Measurements from ENCODE around the gene BHLHA15.

DNA sequence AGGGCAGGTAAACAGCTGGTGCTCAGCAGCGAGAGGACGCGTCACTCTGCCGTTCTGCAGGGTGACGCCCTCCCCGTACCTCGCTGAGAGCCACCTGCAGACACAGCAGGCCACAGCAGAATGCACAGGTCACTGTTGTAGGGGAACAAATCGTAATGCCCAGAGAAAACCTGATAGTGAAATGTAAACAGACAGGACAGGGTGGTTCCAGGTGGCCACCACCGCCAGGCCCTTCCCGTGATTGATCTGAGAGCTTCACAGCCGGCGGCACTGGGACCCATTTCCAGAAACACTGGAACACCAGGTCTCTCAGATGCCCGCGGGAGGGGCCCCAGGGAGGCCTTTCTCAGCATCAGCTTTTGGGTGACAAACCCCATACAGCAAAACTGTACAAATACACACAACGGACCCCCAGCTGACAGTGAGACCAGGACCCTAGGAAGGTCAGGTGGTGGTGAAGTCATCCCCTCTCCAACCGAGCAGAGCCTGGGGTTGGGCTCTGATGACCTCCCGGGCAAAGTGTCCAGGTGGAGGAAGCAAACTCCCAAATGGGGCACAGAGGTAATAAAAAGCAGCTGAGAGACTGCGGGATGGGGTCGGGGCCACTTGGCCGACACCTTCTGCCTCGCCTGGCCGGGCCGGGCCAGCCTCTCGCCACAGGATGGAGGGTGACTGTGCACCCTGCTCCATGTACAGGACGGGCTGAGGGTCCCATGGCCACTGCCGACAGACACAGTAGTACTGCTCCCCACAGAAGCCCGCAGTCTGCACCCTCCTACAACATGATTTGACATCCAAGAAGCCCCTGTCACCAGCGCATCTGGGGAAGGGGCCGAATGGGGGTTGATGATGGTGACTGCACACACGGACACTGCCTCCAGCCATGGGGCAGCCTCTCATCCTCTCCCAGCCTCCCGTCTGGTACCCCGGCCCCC lies 4.6 kb downstream of the BHLHA15 start:
- no peak for TF ChIP-seq GABPB2 (CRISPR knock-in tag; conservative IDR thresholded peaks at IDR 0.05)
- no peak for TF ChIP-seq POLR2AphosphoS5 (IDR thresholded peaks at IDR 0.05; ENCODE audit: control insufficient read depth, insufficient read depth, low read depth, low read length)
- TF ChIP-seq ZNF184 (CRISPR knock-in tag; IDR thresholded peaks at IDR 0.05): no peak
- no peak for TF ChIP-seq ZBTB8A (IDR thresholded peaks at IDR 0.05; ENCODE audit: partially characterized antibody)
- TF ChIP-seq, protein P1, sequence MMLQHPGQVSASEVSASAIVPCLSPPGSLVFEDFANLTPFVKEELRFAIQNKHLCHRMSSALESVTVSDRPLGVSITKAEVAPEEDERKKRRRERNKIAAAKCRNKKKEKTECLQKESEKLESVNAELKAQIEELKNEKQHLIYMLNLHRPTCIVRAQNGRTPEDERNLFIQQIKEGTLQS (IDR thresholded peaks at IDR 0.05): no peak
- TF ChIP-seq, protein P1 (CRISPR knock-in tag; conservative IDR thresholded peaks at IDR 0.05): no peak
- TF ChIP-seq, protein P2, sequence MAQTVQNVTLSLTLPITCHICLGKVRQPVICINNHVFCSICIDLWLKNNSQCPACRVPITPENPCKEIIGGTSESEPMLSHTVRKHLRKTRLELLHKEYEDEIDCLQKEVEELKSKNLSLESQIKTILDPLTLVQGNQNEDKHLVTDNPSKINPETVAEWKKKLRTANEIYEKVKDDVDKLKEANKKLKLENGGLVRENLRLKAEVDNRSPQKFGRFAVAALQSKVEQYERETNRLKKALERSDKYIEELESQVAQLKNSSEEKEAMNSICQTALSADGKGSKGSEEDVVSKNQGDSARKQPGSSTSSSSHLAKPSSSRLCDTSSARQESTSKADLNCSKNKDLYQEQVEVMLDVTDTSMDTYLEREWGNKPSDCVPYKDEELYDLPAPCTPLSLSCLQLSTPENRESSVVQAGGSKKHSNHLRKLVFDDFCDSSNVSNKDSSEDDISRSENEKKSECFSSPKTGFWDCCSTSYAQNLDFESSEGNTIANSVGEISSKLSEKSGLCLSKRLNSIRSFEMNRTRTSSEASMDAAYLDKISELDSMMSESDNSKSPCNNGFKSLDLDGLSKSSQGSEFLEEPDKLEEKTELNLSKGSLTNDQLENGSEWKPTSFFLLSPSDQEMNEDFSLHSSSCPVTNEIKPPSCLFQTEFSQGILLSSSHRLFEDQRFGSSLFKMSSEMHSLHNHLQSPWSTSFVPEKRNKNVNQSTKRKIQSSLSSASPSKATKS (CRISPR knock-in tag; IDR thresholded peaks at IDR 0.05): no peak
- no peak for TF ChIP-seq PHF20 (IDR thresholded peaks at IDR 0.05; ENCODE audit: partially characterized antibody)
- TF ChIP-seq POLR2A (conservative IDR thresholded peaks at IDR 0.05): no peak
- TF ChIP-seq, protein P3, sequence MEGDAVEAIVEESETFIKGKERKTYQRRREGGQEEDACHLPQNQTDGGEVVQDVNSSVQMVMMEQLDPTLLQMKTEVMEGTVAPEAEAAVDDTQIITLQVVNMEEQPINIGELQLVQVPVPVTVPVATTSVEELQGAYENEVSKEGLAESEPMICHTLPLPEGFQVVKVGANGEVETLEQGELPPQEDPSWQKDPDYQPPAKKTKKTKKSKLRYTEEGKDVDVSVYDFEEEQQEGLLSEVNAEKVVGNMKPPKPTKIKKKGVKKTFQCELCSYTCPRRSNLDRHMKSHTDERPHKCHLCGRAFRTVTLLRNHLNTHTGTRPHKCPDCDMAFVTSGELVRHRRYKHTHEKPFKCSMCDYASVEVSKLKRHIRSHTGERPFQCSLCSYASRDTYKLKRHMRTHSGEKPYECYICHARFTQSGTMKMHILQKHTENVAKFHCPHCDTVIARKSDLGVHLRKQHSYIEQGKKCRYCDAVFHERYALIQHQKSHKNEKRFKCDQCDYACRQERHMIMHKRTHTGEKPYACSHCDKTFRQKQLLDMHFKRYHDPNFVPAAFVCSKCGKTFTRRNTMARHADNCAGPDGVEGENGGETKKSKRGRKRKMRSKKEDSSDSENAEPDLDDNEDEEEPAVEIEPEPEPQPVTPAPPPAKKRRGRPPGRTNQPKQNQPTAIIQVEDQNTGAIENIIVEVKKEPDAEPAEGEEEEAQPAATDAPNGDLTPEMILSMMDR (IDR thresholded peaks at IDR 0.05 in 2 of 3, conservative IDR thresholded peaks at IDR 0.05 in 1 of 3; ENCODE audit: insufficient read depth in 2 of 3, low read depth in 1 of 3, low read length in 3 of 3): no peak
- no peak for TF ChIP-seq HDAC2 (IDR thresholded peaks at IDR 0.05)
- no peak for TF ChIP-seq KLF16 (IDR thresholded peaks at IDR 0.05)
- no peak for TF ChIP-seq TAF1 (IDR thresholded peaks at IDR 0.05; ENCODE audit: control insufficient read depth, extremely low read depth, insufficient read depth, low read length, severe bottlenecking)

Data from K562 (cell line).